MM.1S (cell line): ENCODE data around the gene ZCCHC24.

Experiments used
- DNase-seq: peaks from one replicate; pipeline ENCODE4 v3.0.0-alpha.2; 2015
- H2AFZ ChIP-seq: fragments of 300-600 bp; sonication (generic); 2 replicates; pipeline ENCODE4 v1.6.0; 2016; ENCODE audit warnings: antibody characterized with exemption, low read length
- H3F3A ChIP-seq: fragments of 300-600 bp; sonication (generic); 2 replicates; pipeline ENCODE4 v1.6.1; 2016; ENCODE audit warnings: mild to moderate bottlenecking, antibody characterized with exemption, low read length, moderate library complexity, mixed read lengths; ENCODE audit not compliant: insufficient read depth
- H3K27ac ChIP-seq: fragments of 300-600 bp; sonication (generic); 2 replicates; pipeline ENCODE4 v1.5.1; 2016; ENCODE audit warnings: mild to moderate bottlenecking, low read length
- H3K27me3 ChIP-seq: fragments of 300-600 bp; sonication (generic); replicated peaks from 2 replicates; pipeline ENCODE4 v1.6.0; 2016; ENCODE audit warnings: low read length; ENCODE audit not compliant: insufficient read depth
- H3K36me3 ChIP-seq: fragments of 300-600 bp; sonication (generic); replicated peaks from 2 replicates; pipeline ENCODE4 v1.6.1; 2016; ENCODE audit warnings: mild to moderate bottlenecking, low read length, mixed read lengths; ENCODE audit not compliant: insufficient read depth
- H3K4me1 ChIP-seq: fragments of 300-600 bp; sonication (generic); 2 replicates; pipeline ENCODE4 v1.6.1; 2016; ENCODE audit warnings: low read length, mixed read lengths
- H3K4me2 ChIP-seq: fragments of 300-600 bp; sonication (generic); 2 replicates; pipeline ENCODE4 v1.6.0; 2016; ENCODE audit warnings: low read depth, low read length
- H3K4me3 ChIP-seq: fragments of 300-600 bp; sonication (generic); 2 replicates; pipeline ENCODE4 v1.5.1; 2016; ENCODE audit warnings: low read length, mixed read lengths
- H3K79me2 ChIP-seq: fragments of 300-600 bp; sonication (generic); 2 replicates; pipeline ENCODE4 v1.6.1; 2016; ENCODE audit warnings: mixed run types, low read length, mixed read lengths
- H3K9ac ChIP-seq: fragments of 300-600 bp; sonication (generic); 2 replicates; pipeline ENCODE4 v1.6.1; 2016; ENCODE audit warnings: low read length, mixed read lengths
- H3K9me2 ChIP-seq: fragments of 300-600 bp; sonication (generic); replicated peaks from 2 replicates; pipeline ENCODE4 v1.6.1; 2016; ENCODE audit warnings: mild to moderate bottlenecking, low read length, mixed read lengths; ENCODE audit not compliant: insufficient read depth
- H3K9me3 ChIP-seq: fragments of 300-600 bp; sonication (generic); replicated peaks from 2 replicates; pipeline ENCODE4 v1.6.1; 2016; ENCODE audit warnings: mild to moderate bottlenecking, low read length, mixed read lengths; ENCODE audit not compliant: insufficient read depth
- H4K20me1 ChIP-seq: fragments of 300-600 bp; sonication (generic); 2 replicates; pipeline ENCODE4 v1.6.1; 2016; ENCODE audit warnings: mild to moderate bottlenecking, low read length, moderate library complexity, mixed read lengths; ENCODE audit not compliant: insufficient read depth
- EZH2 ChIP-seq: fragments of 300-600 bp; sonication (generic); optimal IDR thresholded peaks from 2 replicates; pipeline ENCODE3; 2017; ENCODE audit warnings: low read depth, mild to moderate bottlenecking, antibody characterized with exemption, low read length, mixed read lengths
- EZH2phosphoT487 ChIP-seq: fragments of 300-600 bp; sonication (generic); IDR thresholded peaks from 2 replicates; pipeline ENCODE4 v1.6.1; 2018; ENCODE audit warnings: antibody characterized with exemption, low read length
- TF ChIP-seq, protein P1 (sequence below): fragments of 300-600 bp; sonication (generic); IDR thresholded peaks from 2 replicates; pipeline ENCODE4 v1.5.1; 2016; ENCODE audit warnings: antibody characterized with exemption, low read length, mixed read lengths

ZCCHC24 gene

GRCh38 chr10:79392020-79392398 is 53.4 kb downstream of the ZCCHC24 start:
- no peak for DNase-seq
- no peak for TF ChIP-seq EZH2
- TF ChIP-seq, protein P1, sequence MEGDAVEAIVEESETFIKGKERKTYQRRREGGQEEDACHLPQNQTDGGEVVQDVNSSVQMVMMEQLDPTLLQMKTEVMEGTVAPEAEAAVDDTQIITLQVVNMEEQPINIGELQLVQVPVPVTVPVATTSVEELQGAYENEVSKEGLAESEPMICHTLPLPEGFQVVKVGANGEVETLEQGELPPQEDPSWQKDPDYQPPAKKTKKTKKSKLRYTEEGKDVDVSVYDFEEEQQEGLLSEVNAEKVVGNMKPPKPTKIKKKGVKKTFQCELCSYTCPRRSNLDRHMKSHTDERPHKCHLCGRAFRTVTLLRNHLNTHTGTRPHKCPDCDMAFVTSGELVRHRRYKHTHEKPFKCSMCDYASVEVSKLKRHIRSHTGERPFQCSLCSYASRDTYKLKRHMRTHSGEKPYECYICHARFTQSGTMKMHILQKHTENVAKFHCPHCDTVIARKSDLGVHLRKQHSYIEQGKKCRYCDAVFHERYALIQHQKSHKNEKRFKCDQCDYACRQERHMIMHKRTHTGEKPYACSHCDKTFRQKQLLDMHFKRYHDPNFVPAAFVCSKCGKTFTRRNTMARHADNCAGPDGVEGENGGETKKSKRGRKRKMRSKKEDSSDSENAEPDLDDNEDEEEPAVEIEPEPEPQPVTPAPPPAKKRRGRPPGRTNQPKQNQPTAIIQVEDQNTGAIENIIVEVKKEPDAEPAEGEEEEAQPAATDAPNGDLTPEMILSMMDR, result no peak
- no peak for TF ChIP-seq EZH2phosphoT487
- H3K36me3 ChIP-seq, result no peaks in the 10 kb centered on the region
- H3K9me2 ChIP-seq, result no peaks in the 10 kb centered on the region
- H3K9me3 ChIP-seq, result no peaks in the 10 kb centered on the region
- no peak overlapping the region for H2AFZ ChIP-seq
- no peak overlapping the region for H3K9ac ChIP-seq
- no peaks in the 10 kb centered on the region for H3F3A ChIP-seq
- no peaks in the 10 kb centered on the region for H3K79me2 ChIP-seq
- H3K27ac ChIP-seq, result no peak overlapping the region
- H3K4me2 ChIP-seq, result no peak overlapping the region
- H3K27me3 ChIP-seq, result no peaks in the 10 kb centered on the region
- H3K4me1 ChIP-seq, result no peaks in the 10 kb centered on the region
- H3K4me3 ChIP-seq, result no peak overlapping the region
- H4K20me1 ChIP-seq, result no peaks in the 10 kb centered on the region

DNA sequence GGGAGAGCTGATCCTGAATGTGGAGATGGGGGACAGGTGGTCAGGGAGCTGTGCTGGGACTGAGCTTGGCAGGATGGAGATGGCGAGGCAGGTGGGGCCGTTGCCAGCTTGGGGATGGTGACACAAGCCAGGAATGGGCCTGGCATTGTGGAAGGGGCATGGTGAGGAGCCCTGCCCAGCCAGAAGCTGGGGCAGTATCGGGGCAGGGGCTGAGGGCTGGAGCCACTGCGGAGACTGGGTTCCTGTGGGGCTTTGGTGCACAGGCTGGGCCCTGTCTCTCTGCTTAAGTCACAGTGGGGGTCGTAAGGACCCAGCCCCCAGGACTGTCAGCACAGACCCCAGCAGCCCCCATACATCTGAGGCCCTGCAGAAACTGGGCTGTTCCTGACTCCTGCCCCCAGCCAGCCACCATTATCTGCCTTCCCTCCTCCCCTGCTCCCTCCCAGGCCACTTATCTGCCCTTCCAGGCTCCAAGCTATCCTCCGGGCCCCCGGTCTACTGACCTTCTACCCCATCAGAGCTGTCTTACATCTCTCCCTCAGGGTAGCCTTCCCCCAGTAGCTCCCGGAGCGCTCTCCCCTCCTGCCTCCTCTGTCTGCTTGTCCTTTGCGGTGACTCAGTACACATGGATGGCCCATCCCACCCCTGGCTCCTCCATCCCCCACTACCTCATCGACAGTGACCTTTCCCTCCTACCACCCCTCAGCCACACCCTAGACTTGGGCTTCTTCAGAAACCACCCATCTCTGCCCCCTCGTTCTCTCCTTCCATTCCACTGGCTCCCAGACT is 54.0 kb downstream of the ZCCHC24 start:
- Histone ChIP-seq H3K9me3 (no peaks in the 10 kb centered on the region), H3K27me3 (no peaks in the 10 kb centered on the region), H3K79me2 (no peaks in the 10 kb centered on the region), H4K20me1 (no peaks in the 10 kb centered on the region), H3K27ac (no peak overlapping the region), H3K4me1 (no peaks in the 10 kb centered on the region), H3K4me3 (no peak overlapping the region), H3K36me3 (no peaks in the 10 kb centered on the region), H3K9me2 (no peaks in the 10 kb centered on the region), H3K4me2 (no peak overlapping the region), H3F3A (no peaks in the 10 kb centered on the region), H3K9ac (no peak overlapping the region), H2AFZ (no peak overlapping the region)
- no peak for DNase-seq
- TF ChIP-seq EZH2phosphoT487 (no peak), EZH2 (no peak)
- TF ChIP-seq, protein P1, result no peak

DNA sequence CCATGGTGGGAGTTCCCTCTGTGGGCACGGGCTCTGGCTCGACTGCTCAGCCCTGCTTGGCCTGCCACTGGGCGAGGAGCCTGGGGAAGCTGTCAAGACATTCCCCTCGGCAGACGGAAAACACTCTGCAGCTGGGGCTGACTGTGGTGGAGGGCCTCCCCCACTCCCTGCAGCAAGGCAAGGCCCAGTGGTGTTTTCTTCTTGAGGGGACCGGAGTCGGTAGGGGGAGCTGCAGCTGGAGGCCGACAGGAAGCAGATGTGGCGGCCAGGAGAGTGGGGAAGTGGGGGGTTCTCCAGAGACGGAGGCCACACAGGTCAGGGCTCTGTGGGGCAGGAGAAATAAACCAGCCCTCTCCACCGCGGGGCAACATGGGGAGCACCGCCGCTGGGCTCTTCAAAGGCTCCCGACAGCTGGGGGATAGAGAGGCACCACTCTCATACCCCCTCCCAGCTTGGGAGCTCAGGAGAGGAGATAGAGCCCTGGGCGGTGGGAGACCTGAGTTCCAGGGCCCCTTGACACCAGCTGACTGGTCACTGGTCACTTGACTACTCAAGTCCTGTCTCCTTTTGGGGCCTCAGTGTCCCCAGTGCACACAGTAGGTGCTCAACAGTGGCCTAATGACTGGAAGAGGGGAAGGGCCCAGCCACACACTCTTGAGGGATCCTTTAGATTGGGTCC is 54.7 kb downstream of the ZCCHC24 start:
- TF ChIP-seq EZH2, result no peak
- TF ChIP-seq, protein P1, result no peak
- TF ChIP-seq EZH2phosphoT487, result no peak
- Histone ChIP-seq H3K36me3 (no peaks in the 10 kb centered on the region), H3K4me1 (no peaks in the 10 kb centered on the region), H3K4me3 (no peak overlapping the region), H3F3A (no peaks in the 10 kb centered on the region), H3K9me3 (no peaks in the 10 kb centered on the region), H4K20me1 (no peaks in the 10 kb centered on the region), H3K27ac (no peak overlapping the region), H3K9ac (no peak overlapping the region), H3K27me3 (no peaks in the 10 kb centered on the region), H3K4me2 (no peak overlapping the region), H3K79me2 (no peaks in the 10 kb centered on the region), H3K9me2 (no peaks in the 10 kb centered on the region), H2AFZ (no peak overlapping the region)
- DNase-seq, result no peak
